NT2/D1 (cell line): ENCODE data around the gene MTFR1L.

Experiments used
- DNase-seq: peaks from one replicate; pipeline ENCODE4 v3.0.0-alpha.2; 2011; ENCODE audit warnings: low read depth, low spot score
- H3K27me3 ChIP-seq: 2 replicates; pipeline ENCODE4 v1.6.0; 2011; ENCODE audit warnings: mild to moderate bottlenecking; ENCODE audit not compliant: insufficient read length, insufficient read depth
- H3K36me3 ChIP-seq: 2 replicates; pipeline ENCODE4 v1.6.1; 2011; ENCODE audit warnings: mild to moderate bottlenecking, low read length, mixed read lengths; ENCODE audit not compliant: insufficient read depth, insufficient read length
- H3K4me1 ChIP-seq: 2 replicates; pipeline ENCODE4 v1.5.1; 2011; ENCODE audit not compliant: insufficient read depth, insufficient read length
- H3K4me3 ChIP-seq: 2 replicates; pipeline ENCODE4 v1.5.1; 2011; ENCODE audit warnings: low read depth; ENCODE audit not compliant: insufficient read length
- H3K9ac ChIP-seq: 2 replicates; pipeline ENCODE4 v1.6.0; 2011; ENCODE audit warnings: low read depth; ENCODE audit not compliant: insufficient read length
- H3K9me3 ChIP-seq: 2 replicates; pipeline ENCODE4 v1.5.1; 2011; ENCODE audit warnings: mild to moderate bottlenecking, low read length; ENCODE audit not compliant: insufficient read depth
- SUZ12 ChIP-seq: IDR thresholded peaks from 2 replicates; pipeline ENCODE4 v1.6.1; 2011; ENCODE audit not compliant: insufficient read length, insufficient read depth; ENCODE audit errors: extremely low read depth
- YY1 ChIP-seq: IDR thresholded peaks from 2 replicates; pipeline ENCODE4 v1.6.1; 2011; ENCODE audit not compliant: insufficient read length, insufficient read depth
- ZNF274 ChIP-seq: IDR thresholded peaks from 2 replicates; pipeline ENCODE4 v1.6.1; 2011; ENCODE audit warnings: mild to moderate bottlenecking, low read depth, low read length

Gene MTFR1L

DNA sequence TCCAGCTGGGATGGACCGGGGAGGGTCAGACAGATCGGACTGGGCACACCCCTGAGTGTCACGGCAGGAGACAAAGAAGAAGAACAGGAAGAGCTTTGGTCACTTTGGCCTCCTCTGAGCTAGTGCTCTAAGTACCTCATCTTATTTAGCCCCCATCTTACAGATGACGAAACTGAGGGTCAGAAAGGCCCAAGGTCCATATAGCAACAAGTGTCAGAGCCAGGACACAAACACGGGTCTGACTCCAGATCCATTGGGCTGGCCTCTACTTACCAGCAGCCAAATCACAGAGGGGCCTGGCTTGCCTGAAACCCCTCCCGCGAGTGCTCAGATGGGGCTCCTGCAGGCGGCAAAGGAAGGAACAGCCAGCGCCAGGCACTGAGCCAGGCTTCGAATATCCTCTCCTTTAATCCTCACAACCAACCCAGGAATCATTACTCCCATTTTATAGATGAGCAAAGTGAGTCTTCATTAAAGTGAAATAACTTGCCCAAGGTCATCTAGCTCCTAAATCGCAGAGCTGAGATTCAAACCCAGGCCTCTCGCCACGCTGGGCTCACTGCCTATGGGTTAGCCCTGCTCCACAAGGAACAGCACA lies 45.4 kb upstream of the MTFR1L start:
- Histone ChIP-seq H3K4me1 (peaks cover 35% of the 10 kb centered on the region), H3K4me3 (no peak overlapping the region), H3K27me3 (no peaks in the 10 kb centered on the region), H3K9ac (peak overlapping the region; percentile 21), H3K9me3 (no peaks in the 10 kb centered on the region), H3K36me3 (no peaks in the 10 kb centered on the region)
- DNase-seq, result no peak
- TF ChIP-seq SUZ12 (no peak), ZNF274 (no peak), YY1 (no peak)

DNA sequence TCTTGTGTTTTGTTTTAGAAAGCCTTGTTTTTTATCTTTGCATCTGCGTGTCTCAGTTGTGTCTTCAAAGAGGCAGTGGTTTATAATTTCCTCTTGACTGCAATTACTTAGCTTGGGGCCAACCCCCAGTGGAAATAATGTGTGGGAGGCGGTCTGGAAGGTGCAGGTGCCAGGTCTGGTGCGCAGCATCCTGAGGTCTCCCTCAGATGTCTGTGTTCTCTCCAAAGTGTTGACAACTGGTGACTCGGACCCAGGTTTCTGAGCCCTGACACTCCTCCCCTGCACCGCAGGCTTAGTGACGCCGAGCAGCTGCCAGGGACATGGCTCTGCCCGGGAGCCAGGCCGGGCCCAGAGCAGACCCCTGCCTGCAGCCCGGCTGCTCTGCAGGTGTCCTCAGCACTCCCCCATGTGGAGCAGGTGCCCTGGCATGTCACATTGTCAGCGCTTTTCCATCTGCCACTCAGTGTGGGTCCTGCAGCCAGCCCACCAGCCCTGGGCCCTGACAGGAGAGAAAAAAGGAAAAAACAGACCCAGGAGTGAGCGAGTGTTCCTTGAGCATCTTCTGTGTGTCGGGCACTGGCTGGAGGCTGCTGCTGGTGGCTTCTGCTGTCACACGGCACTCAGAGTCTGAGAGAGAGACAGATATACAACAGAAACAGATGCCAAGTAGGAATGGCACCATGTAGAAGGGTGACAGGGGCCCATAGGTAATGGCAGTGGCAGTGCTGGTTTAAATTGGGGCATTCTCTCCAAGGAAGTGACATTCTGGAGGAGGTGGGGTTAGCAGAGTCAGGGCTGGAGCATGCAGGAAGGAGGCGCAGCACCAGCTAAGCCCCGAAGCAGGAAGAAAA lies 44.6 kb upstream of the MTFR1L start:
- Histone ChIP-seq H3K4me3 (no peak overlapping the region), H3K4me1 (peaks cover 40% of the 10 kb centered on the region), H3K27me3 (no peaks in the 10 kb centered on the region), H3K9ac (peak overlapping the region; percentile 24), H3K36me3 (no peaks in the 10 kb centered on the region), H3K9me3 (no peaks in the 10 kb centered on the region)
- no peak for DNase-seq
- TF ChIP-seq SUZ12 (no peak), ZNF274 (no peak), YY1 (no peak)

DNA sequence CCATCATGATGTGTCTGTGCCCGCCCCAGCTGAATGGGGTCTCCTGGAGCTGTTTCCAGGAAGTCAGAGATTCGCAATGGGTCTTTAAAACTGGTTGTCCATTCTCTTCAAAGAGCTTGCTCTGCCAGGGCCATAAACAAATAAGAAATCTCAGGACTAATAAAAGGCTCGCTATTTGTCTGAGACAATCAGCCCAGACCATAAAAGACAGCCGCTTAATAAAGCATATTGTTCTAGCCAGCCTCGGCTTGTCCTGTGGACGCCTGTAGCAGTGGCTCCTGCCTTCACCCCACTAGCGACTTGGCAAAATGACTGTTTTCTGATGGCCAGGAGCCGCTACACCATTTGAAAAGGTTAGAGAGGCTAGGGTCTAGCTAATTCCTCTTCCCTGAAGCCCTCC lies 40.4 kb upstream of the MTFR1L start:
- no peaks in the 10 kb centered on the region for H3K9me3 ChIP-seq
- no peak overlapping the region for H3K4me3 ChIP-seq
- H3K36me3 ChIP-seq, result no peaks in the 10 kb centered on the region
- no peak overlapping the region for H3K9ac ChIP-seq
- no peak for DNase-seq
- TF ChIP-seq ZNF274, result no peak
- TF ChIP-seq SUZ12, result no peak
- no peaks in the 10 kb centered on the region for H3K27me3 ChIP-seq
- peaks cover 41% of the 10 kb centered on the region for H3K4me1 ChIP-seq

DNA sequence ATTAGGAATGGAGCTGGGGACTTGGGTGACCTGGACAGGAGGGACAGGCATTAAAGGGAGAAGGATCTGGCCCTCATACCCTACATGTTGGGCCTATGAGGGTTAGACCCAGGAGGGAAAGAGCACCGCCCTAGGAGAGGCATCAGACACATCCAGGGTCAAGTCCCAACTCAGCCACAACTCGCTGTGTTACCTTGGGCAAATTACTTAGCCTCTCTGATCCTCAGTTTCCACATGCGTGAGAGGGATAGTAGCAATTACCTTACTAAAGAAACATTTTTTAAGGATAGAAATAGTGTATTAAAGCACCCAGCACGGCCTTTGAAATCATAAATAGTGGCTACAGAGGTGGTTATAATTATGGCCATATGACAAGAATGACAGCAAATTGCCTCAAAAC lies 39.9 kb upstream of the MTFR1L start:
- H3K9me3 ChIP-seq, result no peaks in the 10 kb centered on the region
- H3K4me3 ChIP-seq, result no peak overlapping the region
- no peak overlapping the region for H3K9ac ChIP-seq
- peaks cover 41% of the 10 kb centered on the region for H3K4me1 ChIP-seq
- no peaks in the 10 kb centered on the region for H3K36me3 ChIP-seq
- no peak for DNase-seq
- TF ChIP-seq YY1 (no peak), ZNF274 (no peak), SUZ12 (no peak)
- no peaks in the 10 kb centered on the region for H3K27me3 ChIP-seq

DNA sequence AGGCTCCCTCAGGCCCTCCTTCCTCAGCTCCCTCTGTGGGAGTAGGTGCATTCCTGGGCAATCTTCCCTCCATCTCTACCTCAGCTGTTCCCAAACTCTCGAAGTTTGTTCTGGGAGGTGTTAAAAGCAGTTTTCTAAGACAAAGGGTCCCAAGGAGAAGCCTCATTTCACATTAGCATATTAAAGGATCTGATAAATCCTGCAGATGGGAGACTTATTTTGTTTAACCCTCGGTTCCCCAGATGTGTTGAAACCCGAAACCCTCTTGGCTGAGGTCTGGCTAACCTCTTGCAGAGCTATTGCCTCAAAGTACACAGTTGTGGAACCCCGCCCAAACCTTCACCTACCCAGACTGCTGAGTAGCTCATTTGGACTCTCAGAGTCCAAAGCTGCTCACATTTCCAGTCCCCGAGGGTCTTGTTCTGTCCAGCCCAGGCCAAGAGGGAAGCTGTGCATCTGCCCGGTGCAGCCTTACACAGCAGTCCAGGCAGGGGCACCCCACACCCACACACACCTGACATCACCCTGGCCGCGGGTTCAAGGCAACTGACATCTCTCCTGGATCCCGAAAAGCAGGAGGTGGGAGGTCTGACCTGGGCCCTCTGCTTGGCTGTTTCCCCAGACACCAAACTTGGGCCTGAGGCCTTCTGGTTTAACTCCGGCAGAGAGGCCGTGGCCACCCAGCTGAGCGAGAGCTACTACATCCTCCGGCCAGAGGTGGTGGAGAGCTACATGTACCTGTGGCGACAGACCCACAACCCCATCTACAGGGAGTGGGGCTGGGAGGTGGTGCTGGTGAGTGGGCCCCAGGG lies 39.2 kb upstream of the MTFR1L start:
- peak; percentile 81 for DNase-seq
- peak overlapping the region; percentile 58 for H3K9ac ChIP-seq

DNA sequence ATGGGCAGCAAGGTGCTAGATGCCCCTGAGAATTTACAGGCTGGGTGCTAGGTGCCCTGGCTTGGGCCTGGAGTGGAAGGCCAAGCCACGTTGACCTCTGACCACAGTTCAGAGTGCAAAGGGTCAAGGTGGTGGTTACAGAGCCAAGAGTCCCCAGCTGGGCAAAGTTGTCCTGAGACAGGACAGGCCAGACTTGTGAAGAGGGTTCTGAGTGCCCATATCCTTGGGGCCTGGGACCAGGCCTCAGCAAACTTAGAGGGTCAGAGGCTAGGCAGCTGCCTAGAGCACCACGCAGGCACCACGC lies 38.7 kb upstream of the MTFR1L start:
- Histone ChIP-seq H3K4me3 (no peak overlapping the region), H3K36me3 (no peaks in the 10 kb centered on the region), H3K27me3 (no peaks in the 10 kb centered on the region), H3K9ac (peak overlapping the region; percentile 58), H3K9me3 (no peaks in the 10 kb centered on the region), H3K4me1 (peaks cover 41% of the 10 kb centered on the region)
- no peak for DNase-seq
- no peak for TF ChIP-seq YY1
- no peak for TF ChIP-seq SUZ12
- TF ChIP-seq ZNF274, result no peak

More for the DNA sequence above, 39.2 kb upstream of the MTFR1L start:
- H3K9me3 ChIP-seq, result no peaks in the 10 kb centered on the region
- H3K4me1 ChIP-seq, result peaks cover 39% of the 10 kb centered on the region
- no peak overlapping the region for H3K4me3 ChIP-seq
- no peaks in the 10 kb centered on the region for H3K27me3 ChIP-seq
- TF ChIP-seq YY1, result no peak
- no peak for TF ChIP-seq ZNF274
- TF ChIP-seq SUZ12, result no peak
- no peaks in the 10 kb centered on the region for H3K36me3 ChIP-seq

DNA sequence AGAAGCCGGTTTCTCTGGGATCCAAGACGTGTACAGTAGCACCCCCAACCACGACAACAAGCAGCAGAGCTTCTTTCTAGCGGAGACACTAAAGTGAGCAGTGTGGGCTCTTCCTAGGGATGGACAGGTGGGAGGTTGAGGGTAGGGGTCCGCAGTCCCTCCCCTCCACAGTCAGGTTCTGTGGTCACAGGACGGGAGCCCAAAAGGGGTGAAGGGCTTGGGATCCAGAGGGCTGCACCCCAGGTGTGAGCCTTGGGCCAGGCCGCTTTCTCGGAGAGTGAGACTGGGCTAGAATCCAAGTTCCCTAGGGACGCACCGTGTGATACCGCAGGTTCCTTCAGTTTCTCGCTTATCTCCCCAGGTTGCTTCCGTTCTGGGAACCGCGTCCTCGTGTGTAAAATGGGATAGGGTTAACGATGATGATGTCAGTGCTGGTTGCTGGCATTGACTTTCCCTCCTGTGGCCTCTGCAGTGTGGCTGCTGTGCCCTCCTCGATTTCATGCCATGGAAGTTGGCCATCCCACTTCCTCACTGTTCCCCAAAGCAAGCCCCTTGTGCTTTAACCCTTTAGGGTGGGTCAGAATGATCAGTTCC lies 37.0 kb upstream of the MTFR1L start:
- Histone ChIP-seq H3K27me3 (no peaks in the 10 kb centered on the region), H3K9me3 (no peaks in the 10 kb centered on the region), H3K36me3 (no peaks in the 10 kb centered on the region), H3K9ac (no peak overlapping the region), H3K4me1 (peaks cover 51% of the 10 kb centered on the region), H3K4me3 (no peak overlapping the region)
- no peak for DNase-seq
- TF ChIP-seq SUZ12, result no peak
- TF ChIP-seq ZNF274, result no peak
- no peak for TF ChIP-seq YY1
